Measurements from ENCODE around the gene GOLGA3. TPM values are rescaled to one million over a fixed set of nuclear protein-coding genes. Genes with fewer than 3 reads are reported as not detected.
"Not testable (repeated sequence)": the region's sequence is repeated elsewhere in the genome, so short reads cannot be mapped to it uniquely, and the experiment has no call there.

GOLGA3 gene, protein sequence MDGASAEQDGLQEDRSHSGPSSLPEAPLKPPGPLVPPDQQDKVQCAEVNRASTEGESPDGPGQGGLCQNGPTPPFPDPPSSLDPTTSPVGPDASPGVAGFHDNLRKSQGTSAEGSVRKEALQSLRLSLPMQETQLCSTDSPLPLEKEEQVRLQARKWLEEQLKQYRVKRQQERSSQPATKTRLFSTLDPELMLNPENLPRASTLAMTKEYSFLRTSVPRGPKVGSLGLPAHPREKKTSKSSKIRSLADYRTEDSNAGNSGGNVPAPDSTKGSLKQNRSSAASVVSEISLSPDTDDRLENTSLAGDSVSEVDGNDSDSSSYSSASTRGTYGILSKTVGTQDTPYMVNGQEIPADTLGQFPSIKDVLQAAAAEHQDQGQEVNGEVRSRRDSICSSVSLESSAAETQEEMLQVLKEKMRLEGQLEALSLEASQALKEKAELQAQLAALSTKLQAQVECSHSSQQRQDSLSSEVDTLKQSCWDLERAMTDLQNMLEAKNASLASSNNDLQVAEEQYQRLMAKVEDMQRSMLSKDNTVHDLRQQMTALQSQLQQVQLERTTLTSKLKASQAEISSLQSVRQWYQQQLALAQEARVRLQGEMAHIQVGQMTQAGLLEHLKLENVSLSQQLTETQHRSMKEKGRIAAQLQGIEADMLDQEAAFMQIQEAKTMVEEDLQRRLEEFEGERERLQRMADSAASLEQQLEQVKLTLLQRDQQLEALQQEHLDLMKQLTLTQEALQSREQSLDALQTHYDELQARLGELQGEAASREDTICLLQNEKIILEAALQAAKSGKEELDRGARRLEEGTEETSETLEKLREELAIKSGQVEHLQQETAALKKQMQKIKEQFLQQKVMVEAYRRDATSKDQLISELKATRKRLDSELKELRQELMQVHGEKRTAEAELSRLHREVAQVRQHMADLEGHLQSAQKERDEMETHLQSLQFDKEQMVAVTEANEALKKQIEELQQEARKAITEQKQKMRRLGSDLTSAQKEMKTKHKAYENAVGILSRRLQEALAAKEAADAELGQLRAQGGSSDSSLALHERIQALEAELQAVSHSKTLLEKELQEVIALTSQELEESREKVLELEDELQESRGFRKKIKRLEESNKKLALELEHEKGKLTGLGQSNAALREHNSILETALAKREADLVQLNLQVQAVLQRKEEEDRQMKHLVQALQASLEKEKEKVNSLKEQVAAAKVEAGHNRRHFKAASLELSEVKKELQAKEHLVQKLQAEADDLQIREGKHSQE (N-terminal part only)
- total RNA-seq: 91.2 TPM

DNA sequence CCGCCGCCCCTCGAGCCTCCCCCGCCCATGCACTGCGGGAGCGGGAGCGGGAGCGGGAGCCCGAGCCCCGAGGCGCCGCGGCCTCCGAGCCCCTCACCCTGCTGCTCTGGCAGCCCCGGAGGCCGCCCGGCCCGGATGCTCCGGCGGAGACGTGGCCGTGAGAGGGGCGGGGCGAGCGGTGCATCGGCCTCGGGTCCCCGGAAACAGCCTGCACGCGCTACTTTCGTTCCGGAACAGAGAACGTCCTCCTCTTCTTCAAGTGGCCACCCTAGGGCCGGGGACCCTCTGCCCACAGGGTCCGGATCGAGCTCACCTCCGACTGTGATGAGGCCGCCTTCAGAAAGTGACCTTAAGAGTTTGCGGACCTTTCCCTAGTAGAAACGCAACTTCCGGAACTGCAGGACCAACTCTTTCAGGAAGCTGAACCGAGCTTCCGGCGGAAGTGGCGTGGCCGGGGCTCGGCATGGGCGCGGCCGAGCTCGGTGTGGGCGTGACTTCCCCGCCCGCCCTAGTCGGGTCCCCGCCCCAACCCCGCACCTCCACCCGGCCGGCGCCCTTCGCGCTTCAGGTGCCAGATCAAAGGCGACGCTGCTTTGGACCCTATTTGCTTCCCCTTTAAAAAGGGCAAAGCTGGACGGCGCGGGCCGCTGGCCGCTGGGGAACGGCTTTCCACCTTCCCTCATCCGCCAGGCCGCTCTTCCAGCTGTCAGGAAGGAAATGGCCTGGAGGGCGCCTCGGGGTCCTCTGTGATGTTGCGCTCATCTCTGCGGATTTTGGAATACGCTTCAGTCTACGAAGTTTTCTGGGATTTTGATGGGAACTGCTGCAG lies at the start of gene GOLGA3:
GOLGA3 (minus strand) TSS at position 164 of the 829 bp plus-strand sequence. CDS start 6,741 bp downstream, outside the sequence.
- peak; percentile 97 for DNase-seq

DNA sequence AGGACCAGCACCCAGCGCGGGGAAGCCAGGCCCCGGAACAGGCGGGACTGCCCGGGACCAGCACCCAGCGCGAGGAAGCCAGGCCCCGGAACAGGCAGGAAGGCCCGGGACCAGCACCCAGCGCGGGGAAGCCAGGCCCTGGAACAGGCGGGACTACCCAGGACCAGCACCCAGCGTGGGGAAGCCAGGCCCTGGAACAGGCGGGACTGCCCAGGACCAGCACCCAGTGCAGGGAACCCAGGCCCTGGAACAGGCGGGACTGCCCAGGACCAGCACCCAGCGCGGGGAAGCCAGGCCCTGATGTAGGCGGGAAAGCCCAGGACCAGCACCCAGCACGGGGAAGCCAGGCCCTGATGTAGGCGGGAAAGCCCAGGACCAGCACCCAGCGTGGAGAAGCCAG lies 46.0 kb upstream of the GOLGA3 start:
- not testable (repeated sequence) for DNase-seq

DNA sequence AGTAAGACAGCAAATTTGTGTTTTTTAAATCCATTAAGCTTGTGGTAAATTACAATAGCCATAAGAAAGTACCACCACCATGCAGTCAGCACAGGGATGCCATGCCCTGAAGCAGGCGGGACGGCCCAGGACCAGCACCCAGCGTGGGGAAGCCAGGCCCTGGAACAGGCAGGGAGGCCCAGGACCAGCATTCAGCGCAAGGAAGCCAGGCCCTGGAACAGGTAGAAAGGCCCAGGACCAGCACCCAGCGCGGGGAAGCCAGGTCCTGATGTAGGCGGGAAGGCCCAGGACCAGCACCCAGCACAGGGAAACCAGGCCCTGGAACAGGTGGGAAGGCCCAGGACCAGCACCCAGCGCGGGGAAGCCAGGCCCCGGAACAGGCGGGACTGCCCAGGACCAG lies 45.5 kb upstream of the GOLGA3 start:
- no peak for DNase-seq

DNA sequence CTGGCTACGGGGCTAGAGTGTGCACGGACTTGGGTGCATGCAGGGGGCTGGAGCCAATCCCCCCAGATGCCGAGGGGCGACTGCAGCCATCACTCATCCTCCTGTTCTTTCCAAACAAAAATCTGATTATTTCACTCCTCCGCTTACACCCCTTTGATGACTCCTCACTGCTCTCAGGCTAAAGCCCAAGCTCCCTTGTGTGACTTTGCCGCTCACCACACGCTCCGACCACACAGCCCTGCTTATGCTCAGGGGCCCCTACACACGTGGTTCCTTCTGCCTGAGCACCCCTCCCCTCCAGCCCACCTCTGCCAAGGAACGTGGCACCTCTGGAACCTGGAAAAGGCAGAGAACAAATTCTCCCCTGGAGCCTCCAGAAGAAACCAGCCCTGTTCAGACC lies 45.1 kb upstream of the GOLGA3 start:
- DNase-seq: no peak

DNA sequence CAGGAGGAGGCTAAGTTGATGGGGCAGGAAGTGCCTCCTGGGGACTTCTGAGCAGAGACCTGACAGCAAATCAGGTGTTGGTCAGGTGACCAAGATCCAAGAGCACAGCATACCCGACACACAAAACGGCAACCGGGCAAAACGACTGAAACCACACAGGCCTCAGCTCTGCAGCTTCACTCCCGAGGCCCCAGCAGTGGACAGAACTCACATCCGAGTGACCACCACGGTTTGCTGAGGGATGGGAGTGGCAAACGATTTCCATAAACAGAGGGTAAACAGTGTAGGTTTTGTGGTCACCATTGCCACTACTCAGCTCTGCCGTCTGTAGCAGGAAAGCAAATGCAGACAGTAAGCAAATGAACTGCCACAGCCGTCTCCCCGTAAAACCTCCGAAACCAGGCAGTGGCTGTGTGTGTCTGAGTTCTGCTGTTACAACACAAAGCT lies 44.3 kb upstream of the GOLGA3 start:
- no peak for DNase-seq

DNA sequence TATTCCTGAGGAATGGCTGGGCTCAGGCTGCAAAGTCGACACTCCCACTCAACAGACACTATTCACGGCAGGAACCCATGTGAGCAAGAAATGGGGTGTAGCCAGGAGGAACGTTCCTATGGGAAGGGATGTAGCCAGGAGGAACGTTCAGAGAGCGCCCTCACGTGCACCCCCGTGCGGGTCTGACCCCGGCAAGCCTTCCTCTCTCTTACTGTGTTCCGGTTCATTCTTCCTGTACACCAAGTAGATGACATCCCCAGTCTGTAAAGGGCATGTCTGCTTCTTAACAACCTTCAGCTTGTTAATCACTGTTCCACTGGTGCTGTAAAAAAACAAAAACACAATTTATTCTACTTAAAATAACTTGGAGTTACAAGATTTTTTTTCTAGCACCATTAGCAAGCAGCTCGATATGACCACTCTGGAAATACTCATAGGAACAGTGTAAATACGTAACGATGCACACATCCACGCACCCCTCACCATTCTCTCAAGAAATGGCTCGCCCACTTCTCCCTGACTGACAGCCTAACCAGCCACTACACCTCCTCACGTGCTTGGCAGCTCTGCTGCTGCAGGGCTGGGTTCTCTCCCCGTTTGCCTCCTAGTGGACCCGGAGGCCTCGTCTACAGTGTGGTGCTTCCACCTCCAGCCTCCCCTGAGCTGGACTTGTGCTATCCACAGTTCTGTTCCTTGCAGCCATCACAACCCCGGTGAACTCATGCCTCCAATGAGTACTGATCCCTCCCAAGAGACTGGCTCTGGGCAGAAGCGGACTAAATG lies 43.6 kb upstream of the GOLGA3 start:
- DNase-seq: no peak

DNA sequence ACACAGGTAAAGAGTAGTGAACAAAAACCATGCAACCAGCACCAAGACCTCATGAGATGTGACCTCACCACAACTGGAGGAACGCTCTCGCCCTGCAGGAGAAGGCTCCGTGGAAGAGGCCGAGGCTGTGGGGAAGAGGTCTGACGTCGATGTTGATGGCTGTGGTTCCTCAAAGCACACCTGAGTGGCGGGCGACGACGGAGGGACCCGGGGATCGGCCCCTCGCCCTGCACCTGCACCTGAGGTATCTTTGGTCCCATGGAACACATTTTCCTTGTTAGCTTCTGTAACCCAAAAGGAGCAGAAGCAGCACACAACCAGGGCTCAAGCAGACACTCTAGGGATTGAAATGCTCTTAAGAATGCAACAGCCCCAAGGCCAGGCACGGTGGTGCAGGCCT lies 40.9 kb upstream of the GOLGA3 start:
- DNase-seq: no peak

DNA sequence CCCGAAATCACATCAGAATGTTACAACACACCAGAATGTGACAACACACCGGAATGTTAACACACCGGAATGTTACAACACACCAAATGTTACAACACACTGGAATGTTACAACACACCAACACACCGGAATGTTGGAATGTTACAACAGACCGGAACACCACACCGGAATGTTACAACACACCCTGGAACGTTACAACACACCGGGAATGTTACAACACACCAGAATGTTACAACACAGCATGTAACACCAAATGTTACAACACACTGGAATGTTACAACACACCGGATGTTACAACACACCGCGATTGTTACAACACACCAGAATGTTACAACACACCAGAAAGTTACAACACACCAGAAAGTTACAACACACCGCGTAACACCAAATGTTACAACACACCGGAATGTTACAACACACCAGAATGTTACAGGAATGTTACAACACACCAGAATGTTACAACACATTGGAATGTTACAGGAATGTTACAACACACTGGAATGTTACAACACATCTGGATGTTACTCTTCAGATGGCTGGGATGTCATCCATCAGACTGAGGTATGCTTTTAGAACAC lies 37.7 kb upstream of the GOLGA3 start:
- DNase-seq: no peak

DNA sequence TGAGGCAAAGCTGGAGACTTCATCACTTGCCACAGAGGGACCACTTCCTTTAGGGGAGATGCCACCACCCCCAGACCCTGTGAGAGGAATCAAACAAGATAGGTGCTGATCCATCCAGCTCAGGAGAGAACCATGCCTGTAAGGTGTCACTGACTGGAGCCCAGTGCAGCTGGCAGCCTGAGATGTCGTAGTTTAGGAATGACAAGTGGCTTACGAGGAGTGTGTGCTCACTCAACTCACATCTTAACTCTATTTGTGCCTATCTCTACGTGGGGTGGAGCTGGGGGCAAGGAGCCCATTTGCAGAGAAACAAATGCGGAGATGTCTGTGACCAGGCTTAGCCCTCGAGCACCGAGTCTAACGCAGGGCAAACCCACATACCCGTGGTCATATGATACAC lies 32.9 kb upstream of the GOLGA3 start:
- no peak for DNase-seq

DNA sequence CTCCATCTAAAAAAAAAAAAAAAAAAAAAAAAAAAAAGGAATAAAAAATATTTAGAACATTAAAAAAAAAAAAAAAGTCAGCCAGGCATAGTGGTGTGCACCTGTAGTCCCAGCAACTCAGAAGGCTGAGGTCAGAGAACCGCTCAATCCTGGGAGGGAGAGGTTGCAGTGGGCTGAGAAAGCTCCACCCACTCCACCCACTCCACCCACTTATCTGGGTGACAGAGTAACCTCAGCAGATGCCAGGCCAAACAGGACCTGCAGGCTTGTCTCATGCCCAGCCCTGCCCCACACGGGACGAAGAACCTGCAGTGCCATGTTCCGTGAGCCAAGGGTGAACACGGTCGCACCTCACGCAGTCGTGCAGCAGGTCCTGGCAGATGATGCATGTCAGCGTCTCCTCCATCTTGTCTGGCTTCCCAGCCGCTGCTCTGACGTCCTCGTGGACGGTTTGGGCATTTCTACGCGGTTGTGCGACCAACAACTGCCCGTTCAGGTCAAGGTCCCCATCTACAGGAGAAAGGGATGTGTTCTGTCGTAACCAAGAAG lies 30.1 kb upstream of the GOLGA3 start:
- DNase-seq: no peak

DNA sequence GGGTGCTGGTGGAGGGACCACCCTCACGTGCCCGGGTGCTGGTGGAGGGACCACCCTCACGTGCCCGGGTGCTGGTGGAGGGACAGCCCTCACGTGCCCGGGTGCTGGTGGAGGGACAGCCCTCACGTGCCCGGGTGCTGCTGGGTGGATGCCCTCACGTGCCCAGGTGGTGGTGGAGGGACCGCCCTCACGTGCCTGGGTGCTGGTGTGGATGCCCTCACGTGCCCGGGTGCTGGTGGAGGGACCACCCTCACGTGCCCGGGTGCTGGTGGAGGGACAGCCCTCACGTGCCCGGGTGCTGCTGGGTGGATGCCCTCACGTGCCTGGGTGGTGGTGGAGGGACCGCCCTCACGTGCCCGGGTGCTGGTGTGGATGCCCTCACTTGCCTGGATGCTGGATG lies 28.4 kb upstream of the GOLGA3 start:
- not testable (repeated sequence) for DNase-seq

DNA sequence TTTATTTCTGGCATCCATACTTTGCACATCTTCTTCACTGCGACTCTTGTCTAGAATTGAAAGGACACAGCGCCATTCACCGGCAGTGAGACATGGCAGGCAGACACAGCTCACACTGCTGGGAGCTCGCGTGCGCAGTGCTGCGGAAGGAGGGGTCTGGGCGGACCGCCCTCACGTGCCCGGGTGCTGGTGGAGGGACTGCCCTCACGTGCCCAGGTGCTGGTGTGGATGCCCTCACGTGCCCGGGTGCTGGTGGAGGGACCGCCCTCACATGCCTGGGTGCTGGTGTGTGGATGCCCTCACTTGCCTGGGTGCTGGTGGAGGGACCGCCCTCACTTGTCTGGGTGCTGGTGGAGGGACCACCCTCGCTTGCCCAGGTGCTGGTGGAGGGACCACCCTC lies 27.9 kb upstream of the GOLGA3 start:
- no peak for DNase-seq

DNA sequence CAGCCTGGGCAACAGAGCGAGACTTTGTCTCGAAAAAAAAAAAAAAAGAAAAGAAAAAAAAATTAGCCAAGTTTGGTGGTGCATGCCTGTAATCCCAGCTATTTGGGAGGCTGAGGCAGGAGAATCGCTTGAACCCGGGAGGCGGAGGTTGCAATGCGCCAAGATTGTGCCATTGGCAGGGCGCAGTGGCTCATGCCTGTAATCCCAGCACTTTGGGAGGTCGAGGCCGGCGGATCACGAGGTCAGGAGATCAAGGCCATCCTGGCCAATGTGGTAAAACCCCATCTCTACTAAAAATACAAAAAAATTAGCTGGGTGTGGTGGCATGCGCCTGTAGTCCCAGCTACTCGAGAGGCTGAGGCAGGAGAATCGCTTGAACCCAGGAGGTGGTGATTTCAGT lies 26.5 kb upstream of the GOLGA3 start:
- not testable (repeated sequence) for DNase-seq

DNA sequence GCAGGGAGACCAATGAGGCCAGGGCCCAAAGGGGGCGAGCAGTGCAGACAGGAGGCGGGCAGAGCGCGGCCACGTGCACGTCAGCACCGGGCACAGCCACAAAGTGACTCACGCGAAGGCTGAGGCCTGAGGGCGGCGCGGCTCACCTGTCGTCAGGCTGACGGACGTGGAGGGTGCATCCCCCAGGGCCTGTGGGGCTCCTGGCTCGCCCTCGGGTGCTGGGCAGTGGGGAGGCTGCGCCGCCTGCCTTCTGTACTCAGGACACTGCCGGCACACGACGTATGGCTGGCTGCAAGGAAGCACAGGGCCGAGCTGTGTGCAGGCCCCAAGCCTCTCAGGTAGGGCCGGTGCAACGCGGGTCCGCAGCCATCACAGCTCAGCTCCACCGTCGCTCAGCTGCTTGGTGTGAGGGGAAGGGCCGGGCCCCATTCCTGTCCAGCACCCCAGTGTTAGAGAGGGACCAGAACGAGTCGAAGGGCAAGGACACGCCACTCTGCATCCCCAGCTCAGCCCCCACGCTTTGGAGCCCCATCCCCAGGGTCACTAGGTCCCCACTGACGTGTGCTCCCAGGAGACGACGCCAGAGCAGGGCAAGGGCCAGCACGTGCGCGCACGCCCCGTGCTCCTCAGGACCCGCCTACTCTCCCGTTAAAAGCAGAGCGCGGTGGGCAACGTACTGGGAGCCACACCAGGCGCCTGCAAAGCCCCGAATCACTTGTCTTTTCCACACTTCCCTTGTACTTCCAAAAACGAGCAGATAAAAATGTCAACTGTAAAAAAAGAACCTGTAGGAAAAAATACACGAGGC lies 24.8 kb upstream of the GOLGA3 start:
- no peak for DNase-seq

DNA sequence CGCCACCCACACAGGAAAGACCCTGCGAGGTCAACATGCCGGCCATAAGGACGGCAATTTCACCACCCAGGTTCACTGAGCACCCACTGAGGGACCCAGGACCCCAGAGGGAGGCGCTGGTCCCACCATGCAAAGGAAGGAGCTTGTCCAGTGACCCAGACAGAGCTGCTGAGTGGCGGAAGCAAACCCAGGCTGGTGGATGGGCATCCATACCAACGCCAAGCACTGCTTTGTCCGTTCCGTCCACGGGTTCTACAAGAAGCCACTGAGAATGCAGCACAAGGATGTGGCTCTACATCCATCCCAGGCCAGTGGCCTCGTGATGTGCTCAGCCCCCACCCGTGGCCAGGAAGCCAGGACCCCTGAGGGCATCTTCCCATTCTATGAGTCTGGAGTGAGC lies 23.8 kb upstream of the GOLGA3 start:
- DNase-seq: no peak

DNA sequence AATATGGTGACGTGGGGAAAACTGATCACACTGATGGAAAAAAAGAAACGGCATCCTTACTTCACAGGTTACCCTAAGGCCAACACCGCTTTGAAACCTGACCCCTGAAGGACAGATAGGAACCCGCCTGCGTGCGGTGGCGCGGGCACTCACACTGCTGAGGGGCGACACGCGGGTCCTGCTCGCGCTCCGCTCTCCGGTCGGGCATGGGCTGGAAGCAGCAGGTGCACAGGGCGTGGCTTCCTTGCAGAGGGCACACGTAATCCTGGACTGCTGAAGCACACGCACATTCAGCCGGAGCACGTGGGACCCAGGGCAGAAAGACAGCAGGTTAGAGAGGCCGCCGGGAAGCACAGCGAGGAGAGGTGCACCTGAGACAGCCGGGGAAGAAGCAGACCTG lies 22.8 kb upstream of the GOLGA3 start:
- DNase-seq: no peak

DNA sequence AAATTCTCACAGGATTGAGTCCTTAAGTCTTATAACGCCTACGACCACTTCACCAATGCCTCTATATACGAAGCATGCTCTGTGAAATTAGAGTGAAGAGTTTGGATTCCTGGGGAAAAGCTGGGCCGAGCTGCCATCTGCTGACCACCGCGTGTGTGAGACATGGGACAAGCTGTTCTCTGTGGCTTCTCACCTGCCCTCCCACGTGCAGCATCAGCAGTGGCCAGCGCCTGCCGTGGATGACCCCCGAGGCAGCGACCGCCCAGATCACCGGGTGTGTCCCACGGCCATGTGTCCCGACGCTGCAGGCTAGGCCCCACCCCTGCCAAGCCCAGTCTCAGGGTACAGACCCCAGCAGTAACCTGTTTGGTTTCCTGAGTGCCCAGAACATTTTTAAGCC lies 21.6 kb upstream of the GOLGA3 start:
- no peak for DNase-seq

DNA sequence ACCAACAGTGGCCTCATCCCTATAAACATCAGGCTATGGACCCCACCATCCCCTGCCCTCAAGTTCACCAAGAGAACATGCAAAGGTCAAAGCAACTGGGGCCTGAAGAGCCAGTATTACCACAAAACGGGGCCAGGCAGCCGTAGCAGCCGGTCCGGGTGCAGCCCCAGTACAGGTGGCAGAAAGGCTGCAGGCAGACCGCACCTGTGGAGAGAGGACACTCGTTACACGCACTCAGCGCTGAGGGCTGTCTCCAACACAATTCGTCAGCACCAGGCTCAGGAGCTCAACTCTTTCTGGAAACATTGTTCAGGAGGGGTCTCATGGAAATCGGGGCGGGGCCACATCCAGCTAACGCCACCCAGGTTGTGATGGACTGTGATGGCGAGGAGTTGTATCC lies 19.9 kb upstream of the GOLGA3 start:
- DNase-seq: no peak

All from tongue (tissue), 2 donors.